ENCODE measurements around the gene LRMDA. TPM values are rescaled to one million over a fixed set of nuclear protein-coding genes. Genes with fewer than 3 reads are reported as not detected.

LRMDA gene
- total and polyA plus RNA-seq, 2 of the 8 experiments (the other 6 are each of a cell fraction or from before 2014, with no cell fraction given) = 0.86 to 2.8 TPM

DNA sequence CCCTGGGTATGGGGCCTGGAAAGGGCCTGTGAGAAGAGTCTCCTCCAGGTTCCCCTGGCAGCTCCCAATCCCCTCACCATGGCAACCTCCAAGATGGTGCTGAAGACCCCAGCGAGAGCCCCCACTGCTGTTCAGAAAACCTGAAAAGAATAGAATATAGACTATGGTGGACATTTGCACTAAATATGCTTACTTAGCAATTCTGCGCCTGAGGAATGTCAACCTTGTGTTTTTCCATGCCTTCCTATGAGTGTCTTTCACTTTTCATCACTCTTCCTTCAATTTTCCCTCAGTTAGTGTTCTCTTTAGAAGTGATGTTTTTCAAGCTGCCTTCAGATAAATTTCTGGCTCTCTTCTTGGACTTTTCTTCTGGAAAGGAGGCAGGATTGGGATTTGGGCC is 589.2 kb downstream of the LRMDA start:
- H2AFZ ChIP-seq (ENCODE audit: low read length) = no peak overlapping the region
- H3K36me3 ChIP-seq (ENCODE audit: control insufficient read depth in 2 of 4, insufficient read depth in 4 of 4, low read length in 3 of 4) = no peaks in the 10 kb centered on the region
- no peak overlapping the region for H3K4me2 ChIP-seq (ENCODE audit: insufficient read depth in 1 of 2, low read depth in 2 of 2, low read length in 2 of 2)
- H4K8ac ChIP-seq (ENCODE audit: extremely low read depth, insufficient read depth, low read length) = no peak overlapping the region
- no peak overlapping the region for H2BK12ac ChIP-seq (ENCODE audit: low read depth, low read length)
- no peaks in the 10 kb centered on the region for H3K27me3 ChIP-seq (replicated peaks in 1 of 4; ENCODE audit: control insufficient read depth in 3 of 4, extremely low read depth in 1 of 4, insufficient read depth in 3 of 4, low read length in 3 of 4)
- FAIRE-seq (no peak), DNase-seq (ENCODE audit: low read depth in 1 of 2, low spot score in 2 of 2) (no peak)
- no peak overlapping the region for H2BK5ac ChIP-seq (ENCODE audit: low read depth, low read length)
- no peaks in the 10 kb centered on the region for H3K79me2 ChIP-seq (ENCODE audit: control insufficient read depth in 1 of 2, insufficient read depth in 2 of 2, low read length in 2 of 2)
- no peaks in the 10 kb centered on the region for H3K4me1 ChIP-seq (replicated peaks in 1 of 4; ENCODE audit: control insufficient read depth in 3 of 4, insufficient read depth in 4 of 4, low read length in 3 of 4)
- H2BK15ac ChIP-seq (ENCODE audit: low read length) = no peak overlapping the region
- H3K4me3 ChIP-seq (ENCODE audit: extremely low read depth in 1 of 4, insufficient read depth in 2 of 4, low read depth in 3 of 4, low read length in 4 of 4) = no peak overlapping the region
- H3K9me3 ChIP-seq (ENCODE audit: insufficient read depth in 2 of 2, low read depth in 1 of 2, low read length in 1 of 2) = no peaks in the 10 kb centered on the region
- no peak overlapping the region for H3K27ac ChIP-seq (ENCODE audit: low read depth, low read length)
- H4K5ac ChIP-seq (ENCODE audit: insufficient read length, low read depth, low read length) = no peak overlapping the region
- no peak overlapping the region for H3K18ac ChIP-seq (ENCODE audit: extremely low read depth, low read length)
- ChIA-PET POLR2A (ENCODE audit: partially characterized antibody) (no interaction called here), CTCF (ENCODE audit: partially characterized antibody) (interaction anchor here (3.2 kb wide), 1 partner anchor 16 kb away, joined by 12 read pairs; no protein-coding TSS in a partner anchor)
- H3K79me1 ChIP-seq (ENCODE audit: low read depth, low read length) = no peaks in the 10 kb centered on the region
- H2BK20ac ChIP-seq (ENCODE audit: low read length) = no peak overlapping the region
- no peaks in the 10 kb centered on the region for H3K23me2 ChIP-seq (ENCODE audit: low read depth, low read length)
- no peak overlapping the region for H4K91ac ChIP-seq (replicated peaks; ENCODE audit: insufficient read length, low read length)
- H3K14ac ChIP-seq (ENCODE audit: insufficient read length) = no peak overlapping the region
- WGBS, 2 experiments (ENCODE audit: extremely low coverage in 1 of 2, insufficient coverage in 1 of 2, insufficient read length in 1 of 2, insufficient replicate concordance in 2 of 2, low coverage in 1 of 2, low lambda C conversion rate in 2 of 2, missing lambda C conversion rate in 1 of 2) = 90% methylated on average over 2 of the region's 2 CpGs; no CpG with 5 or more reads in 1 of the 2 experiments
- no peak overlapping the region for H3K56ac ChIP-seq (replicated peaks; ENCODE audit: insufficient read length, low read depth, low read length)
- no peak overlapping the region for H3K4ac ChIP-seq (replicated peaks; ENCODE audit: insufficient read length, low read depth, low read length)
- no peak overlapping the region for H2BK120ac ChIP-seq (replicated peaks; ENCODE audit: low read depth, low read length)
- no peaks in the 10 kb centered on the region for H4K20me1 ChIP-seq (replicated peaks in 1 of 2; ENCODE audit: control insufficient read depth in 1 of 2, insufficient read depth in 2 of 2, low read length in 2 of 2)
- H3K23ac ChIP-seq (ENCODE audit: insufficient read length) = no peak overlapping the region
- TF ChIP-seq RBBP5 (IDR thresholded peaks at IDR 0.05; ENCODE audit: borderline replicate concordance, low read depth, low read length) (no peak), JUN (IDR thresholded peaks at IDR 0.05; ENCODE audit: low read depth, low read length) (no peak), RNF2 (IDR thresholded peaks at IDR 0.05; ENCODE audit: borderline replicate concordance, low read depth, low read length, missing control alignments, poor library complexity, severe bottlenecking) (no peak), MAFK (IDR thresholded peaks at IDR 0.05; ENCODE audit: low read depth, low read length) (peak; percentile 66; the same call in 1 of the 2 replicates), MAX (IDR thresholded peaks at IDR 0.05) (no peak)
- H3K9ac ChIP-seq (replicated peaks in 1 of 4; ENCODE audit: extremely low read depth in 1 of 4, low read depth in 3 of 4, low read length in 3 of 4) = no peak overlapping the region
- no peak overlapping the region for H2AK5ac ChIP-seq (ENCODE audit: low read depth, low read length)
